Trophoblast cell (in vitro differentiated cells and primary cell): ENCODE measurements around the gene C19orf85.
A peak's percentile ranks its signal among the peaks of the same experiment; 100 is the strongest.
"Not testable (repeated sequence)": the region's sequence is repeated elsewhere in the genome, so short reads cannot be mapped to it uniquely, and the experiment has no call there.

Source experiments
- DNase-seq, 2 donors: peaks; one replicate each; pipeline ENCODE4 v3.0.0-alpha.2; 2016
- H2AFZ ChIP-seq: 2 replicates; pipeline ENCODE4 v1.6.1; 2013; ENCODE audit warnings: low read length, moderate library complexity, mild to moderate bottlenecking; ENCODE audit not compliant: insufficient read depth, poor library complexity
- H2AK5ac ChIP-seq: 2 replicates; pipeline ENCODE4 v1.6.1; 2013; ENCODE audit warnings: mild to moderate bottlenecking, low read length
- H2BK120ac ChIP-seq: 2 replicates; pipeline ENCODE4 v1.6.1; 2013; ENCODE audit warnings: low read length, mild to moderate bottlenecking, moderate library complexity; ENCODE audit not compliant: insufficient read depth, poor library complexity
- H2BK12ac ChIP-seq: 2 replicates; pipeline ENCODE4 v1.6.1; 2013; ENCODE audit warnings: mild to moderate bottlenecking, low read length, moderate library complexity
- H2BK5ac ChIP-seq: 2 replicates; pipeline ENCODE4 v1.6.1; 2013; ENCODE audit warnings: low read length, low read depth, moderate library complexity, mild to moderate bottlenecking; ENCODE audit not compliant: poor library complexity
- H3K14ac ChIP-seq: 2 replicates; pipeline ENCODE4 v1.6.1; 2013; ENCODE audit warnings: mild to moderate bottlenecking, low read length
- H3K18ac ChIP-seq: 2 replicates; pipeline ENCODE4 v1.6.1; 2013; ENCODE audit warnings: mild to moderate bottlenecking, low read length
- H3K23ac ChIP-seq: 2 replicates; pipeline ENCODE4 v1.6.1; 2013; ENCODE audit warnings: low read length
- H3K27ac ChIP-seq: 2 replicates; pipeline ENCODE4 v1.5.1; 2013; ENCODE audit warnings: low read depth, mild to moderate bottlenecking, inconsistent platforms, low read length, moderate library complexity
- H3K27me3 ChIP-seq: 2 replicates; pipeline ENCODE4 v1.6.1; 2013; ENCODE audit warnings: inconsistent platforms, mild to moderate bottlenecking, low read length, moderate library complexity; ENCODE audit not compliant: insufficient read depth
- H3K36me3 ChIP-seq, 2 experiments: 1 replicate in 1 of 2; 2 replicates in 1 of 2; pipeline ENCODE4 v1.6.1; 2013; ENCODE audit warnings: low read length in 2 of 2, mild to moderate bottlenecking in 2 of 2, moderate library complexity in 1 of 2; ENCODE audit not compliant: insufficient read depth in 2 of 2, control insufficient read depth in 1 of 2
- H3K4ac ChIP-seq: 2 replicates; pipeline ENCODE4 v1.6.1; 2013; ENCODE audit warnings: low read depth, mild to moderate bottlenecking, low read length, moderate library complexity
- H3K4me1 ChIP-seq, 2 experiments: 1 replicate in 1 of 2; 2 replicates in 1 of 2; pipeline ENCODE4 v1.6.1; 2013; ENCODE audit warnings: low read length in 2 of 2, mild to moderate bottlenecking in 2 of 2, moderate library complexity in 1 of 2; ENCODE audit not compliant: insufficient read depth in 2 of 2, control insufficient read depth in 1 of 2
- H3K4me2 ChIP-seq: 2 replicates; pipeline ENCODE4 v1.6.1; 2013; ENCODE audit warnings: inconsistent platforms, mild to moderate bottlenecking, low read length, moderate library complexity
- H3K4me3 ChIP-seq: 2 replicates; pipeline ENCODE4 v1.5.1; 2013; ENCODE audit warnings: mild to moderate bottlenecking, low read depth, low read length, inconsistent platforms
- H3K79me1 ChIP-seq: one replicate; pipeline ENCODE4 v1.6.1; 2013; ENCODE audit warnings: low read length
- H3K79me2 ChIP-seq: 2 replicates; pipeline ENCODE4 v1.6.1; 2013; ENCODE audit warnings: low read length, mild to moderate bottlenecking; ENCODE audit not compliant: control insufficient read depth, insufficient read depth, poor library complexity
- H3K9ac ChIP-seq: 2 replicates; pipeline ENCODE4 v1.6.1; 2013; ENCODE audit warnings: mild to moderate bottlenecking, low read length
- H3K9me3 ChIP-seq: 2 replicates; pipeline ENCODE4 v1.6.1; 2013; ENCODE audit warnings: low read depth, mild to moderate bottlenecking, control low read depth, inconsistent platforms, low read length; ENCODE audit not compliant: insufficient read depth
- H4K12ac ChIP-seq: 2 replicates; pipeline ENCODE4 v1.6.1; 2013; ENCODE audit warnings: low read depth, mild to moderate bottlenecking, low read length, moderate library complexity
- H4K8ac ChIP-seq: 2 replicates; pipeline ENCODE4 v1.6.1; 2013; ENCODE audit warnings: low read depth, mild to moderate bottlenecking, low read length, moderate library complexity
- H4K91ac ChIP-seq: one replicate; pipeline ENCODE4 v1.6.1; 2013; ENCODE audit warnings: low read depth, mild to moderate bottlenecking, low read length, moderate library complexity
- WGBS: extraction: QIAGEN DNeasy Blood & Tissue Kit; methylation state at CpG from one replicate; pipeline ENCODE4 v1.1.7; 2013; ENCODE audit warnings: missing lambda C conversion rate; ENCODE audit not compliant: insufficient read length, insufficient coverage; ENCODE audit errors: extremely low coverage; 5-methylcytosine and 5-hydroxymethylcytosine counted together

Gene C19orf85

GRCh38 chr19:55498246-55498840 lies 33.8 kb upstream of the C19orf85 start:
- Histone ChIP-seq H3K36me3 (peaks cover 27 to 36% of the 10 kb centered on the region in 2 experiments), H3K79me2 (no peaks in the 10 kb centered on the region), H3K27ac (no peak overlapping the region), H3K27me3 (no peaks in the 10 kb centered on the region), H2BK120ac (no peak overlapping the region), H3K4me2 (no peak overlapping the region), H4K12ac (no peak overlapping the region), H3K9me3 (peaks cover under 1% of the 10 kb centered on the region), H2BK5ac (no peak overlapping the region), H3K18ac (no peak overlapping the region), H2AFZ (no peak overlapping the region), H3K23ac (no peak overlapping the region), H3K4ac (no peak overlapping the region), H2AK5ac (no peak overlapping the region), H4K8ac (no peak overlapping the region), H3K4me3 (no peak overlapping the region), H4K91ac (no peak overlapping the region), H2BK12ac (no peak overlapping the region), H3K4me1 (peaks cover 7 to 8% of the 10 kb centered on the region in 2 experiments), H3K79me1 (no peaks in the 10 kb centered on the region), H3K9ac (no peak overlapping the region), H3K14ac (no peak overlapping the region)
- DNase-seq = no peak
- WGBS = no CpG with 5 or more reads among the region's 2 CpGs

DNA sequence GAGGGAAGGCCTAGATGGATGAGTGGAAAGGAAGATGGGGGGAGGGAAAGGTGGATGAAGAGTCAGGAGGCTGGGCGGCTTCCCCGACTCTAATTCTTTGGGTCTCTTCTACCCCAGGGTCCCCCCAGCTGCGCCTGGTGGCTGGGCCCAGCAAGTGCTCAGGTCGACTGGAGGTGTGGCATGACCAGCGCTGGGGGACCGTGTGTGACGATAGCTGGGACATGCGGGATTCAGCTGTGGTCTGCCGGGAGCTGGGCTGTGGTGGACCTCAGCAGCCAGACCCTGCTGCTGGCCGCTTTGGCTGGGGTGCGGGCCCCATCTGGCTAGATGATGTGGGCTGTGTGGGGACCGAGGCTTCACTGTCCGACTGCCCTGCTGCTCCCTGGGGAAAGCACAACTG lies 33.2 kb upstream of the C19orf85 start:
- no peak overlapping the region for H4K8ac ChIP-seq
- no peak overlapping the region for H3K9ac ChIP-seq
- H3K4me1 ChIP-seq = peaks cover 11 to 12% of the 10 kb centered on the region in 2 experiments
- no peak overlapping the region for H3K4me2 ChIP-seq
- H2AK5ac ChIP-seq = no peak overlapping the region
- no peak overlapping the region for H2BK12ac ChIP-seq
- H3K79me1 ChIP-seq = no peaks in the 10 kb centered on the region
- H3K23ac ChIP-seq = no peak overlapping the region
- no peak overlapping the region for H2BK5ac ChIP-seq
- no peaks in the 10 kb centered on the region for H3K79me2 ChIP-seq
- no peak for DNase-seq
- WGBS = no CpG with 5 or more reads among the region's 13 CpGs
- H3K9me3 ChIP-seq = no peaks in the 10 kb centered on the region
- no peak overlapping the region for H2BK120ac ChIP-seq
- peaks cover 25 to 34% of the 10 kb centered on the region in 2 experiments for H3K36me3 ChIP-seq
- H3K4me3 ChIP-seq = no peak overlapping the region
- no peak overlapping the region for H4K12ac ChIP-seq
- no peaks in the 10 kb centered on the region for H3K27me3 ChIP-seq
- H2AFZ ChIP-seq = no peak overlapping the region
- no peak overlapping the region for H3K27ac ChIP-seq
- H4K91ac ChIP-seq = no peak overlapping the region
- H3K4ac ChIP-seq = no peak overlapping the region
- H3K18ac ChIP-seq = no peak overlapping the region
- no peak overlapping the region for H3K14ac ChIP-seq

- not testable (repeated sequence) for H3K4ac ChIP-seq
Measured at GRCh38 chr19:55496820-55497219, 32.3 kb upstream of the C19orf85 start.

GRCh38 chr19:55495646-55496349 lies 31.2 kb upstream of the C19orf85 start:
- Histone ChIP-seq H3K79me1 (no peaks in the 10 kb centered on the region), H4K8ac (no peak overlapping the region), H3K9ac (no peak overlapping the region), H3K4me2 (no peak overlapping the region), H4K91ac (no peak overlapping the region), H2BK12ac (no peak overlapping the region), H3K27ac (no peak overlapping the region), H3K36me3 (peaks cover 30 to 33% of the 10 kb centered on the region in 2 experiments), H3K14ac (no peak overlapping the region), H3K18ac (no peak overlapping the region), H3K79me2 (no peaks in the 10 kb centered on the region), H3K4ac (no peak overlapping the region), H2AK5ac (no peak overlapping the region), H3K9me3 (no peaks in the 10 kb centered on the region), H3K4me3 (no peak overlapping the region), H3K23ac (no peak overlapping the region), H4K12ac (no peak overlapping the region), H3K27me3 (no peaks in the 10 kb centered on the region), H2BK120ac (no peak overlapping the region), H2AFZ (no peak overlapping the region), H2BK5ac (no peak overlapping the region), H3K4me1 (peaks cover 11 to 17% of the 10 kb centered on the region in 2 experiments)
- peak; percentile 82 to 85 for DNase-seq
- WGBS = no CpG with 5 or more reads among the region's 11 CpGs

More at GRCh38 chr19:55496820-55497219, 32.3 kb upstream of the C19orf85 start:
- not testable (repeated sequence) for H3K9me3 ChIP-seq, H2BK5ac ChIP-seq, H3K23ac ChIP-seq, H3K79me1 ChIP-seq, H4K91ac ChIP-seq, H2AFZ ChIP-seq, H3K4me2 ChIP-seq, H3K9ac ChIP-seq, H3K27me3 ChIP-seq, H2BK120ac ChIP-seq, H4K8ac ChIP-seq, H2BK12ac ChIP-seq, H3K18ac ChIP-seq, H3K79me2 ChIP-seq, H3K4me3 ChIP-seq, H3K14ac ChIP-seq, DNase-seq, H3K27ac ChIP-seq, H2AK5ac ChIP-seq, H4K12ac ChIP-seq
- Histone ChIP-seq H3K36me3 (peaks cover 25 to 34% of the 10 kb centered on the region in 2 experiments), H3K4me1 (peaks cover 11 to 13% of the 10 kb centered on the region in 2 experiments)
- WGBS = no CpG with 5 or more reads among the region's 10 CpGs
